ENCODE data around the gene P2RX2. TPM values are rescaled to one million over a fixed set of nuclear protein-coding genes. Genes with fewer than 3 reads are reported as not detected.

Gene P2RX2
- total and polyA plus RNA-seq, 2 donors (not counting 1 experiment from before 2014, with no cell fraction given): not detected

DNA sequence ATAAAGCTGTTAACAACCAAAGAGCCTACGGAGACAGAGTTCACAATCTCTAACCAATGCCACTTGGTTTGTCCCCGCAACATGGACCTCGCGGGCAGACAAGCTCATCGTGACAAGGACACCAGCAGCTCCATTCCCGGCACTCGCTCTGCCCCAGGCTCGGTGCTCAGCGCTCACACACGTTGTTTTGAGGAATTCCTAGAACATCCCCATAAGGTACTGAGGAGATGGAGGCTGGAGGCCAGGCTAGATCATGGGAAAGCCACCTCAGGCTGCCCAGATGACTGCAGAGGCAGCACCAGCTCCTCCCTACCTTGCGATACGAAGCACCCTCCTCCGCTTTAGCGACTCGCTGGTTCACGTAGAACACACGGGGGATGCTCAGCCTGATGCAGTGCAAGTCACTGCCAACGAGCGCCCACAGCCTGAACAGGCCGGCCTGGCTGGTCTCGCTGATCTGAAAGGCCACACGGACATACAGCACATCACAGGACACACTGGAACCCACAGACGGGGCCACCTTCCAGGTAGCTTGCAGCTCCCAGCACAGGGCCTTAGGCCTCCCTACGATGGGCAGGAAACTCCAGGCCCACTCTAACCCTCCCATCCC lies 30.1 kb downstream of the P2RX2 start:
- Histone ChIP-seq H3K4me1 (ENCODE audit: control insufficient read depth, extremely low read depth, insufficient read depth, low read length) (no peaks in the 10 kb centered on the region), H3K27ac (ENCODE audit: insufficient read depth, low read length) (no peak overlapping the region), H3K9me3 (ENCODE audit: control insufficient read depth, insufficient read depth, low read depth, low read length) (no peaks in the 10 kb centered on the region), H3K36me3 (ENCODE audit: control insufficient read depth, insufficient read depth, low read length) (peaks cover 7% of the 10 kb centered on the region), H3K27me3 (ENCODE audit: control insufficient read depth, insufficient read depth, low read length) (no peaks in the 10 kb centered on the region), H3K4me3 (replicated peaks in 1 of 4; ENCODE audit: control extremely low read depth in 1 of 4, insufficient read depth in 1 of 4, low read depth in 3 of 4, low read length in 4 of 4) (no peak overlapping the region), H2AFZ (ENCODE audit: low read length) (no peak overlapping the region), H3K9ac (ENCODE audit: insufficient read depth, low read length) (no peak overlapping the region), H3K79me2 (ENCODE audit: control insufficient read depth, insufficient read depth, low read length) (no peaks in the 10 kb centered on the region), H4K20me1 (ENCODE audit: control insufficient read depth, extremely low read depth, insufficient read depth, low read length) (no peaks in the 10 kb centered on the region), H3K4me2 (ENCODE audit: extremely low read depth, insufficient read depth, low read length) (no peak overlapping the region)
- no peak for DNase-seq (ENCODE audit: low read depth in 2 of 2)
- no peak for TF ChIP-seq EZH2 (IDR thresholded peaks at IDR 0.05; ENCODE audit: low read length, missing control alignments)
- TF ChIP-seq, protein P1, sequence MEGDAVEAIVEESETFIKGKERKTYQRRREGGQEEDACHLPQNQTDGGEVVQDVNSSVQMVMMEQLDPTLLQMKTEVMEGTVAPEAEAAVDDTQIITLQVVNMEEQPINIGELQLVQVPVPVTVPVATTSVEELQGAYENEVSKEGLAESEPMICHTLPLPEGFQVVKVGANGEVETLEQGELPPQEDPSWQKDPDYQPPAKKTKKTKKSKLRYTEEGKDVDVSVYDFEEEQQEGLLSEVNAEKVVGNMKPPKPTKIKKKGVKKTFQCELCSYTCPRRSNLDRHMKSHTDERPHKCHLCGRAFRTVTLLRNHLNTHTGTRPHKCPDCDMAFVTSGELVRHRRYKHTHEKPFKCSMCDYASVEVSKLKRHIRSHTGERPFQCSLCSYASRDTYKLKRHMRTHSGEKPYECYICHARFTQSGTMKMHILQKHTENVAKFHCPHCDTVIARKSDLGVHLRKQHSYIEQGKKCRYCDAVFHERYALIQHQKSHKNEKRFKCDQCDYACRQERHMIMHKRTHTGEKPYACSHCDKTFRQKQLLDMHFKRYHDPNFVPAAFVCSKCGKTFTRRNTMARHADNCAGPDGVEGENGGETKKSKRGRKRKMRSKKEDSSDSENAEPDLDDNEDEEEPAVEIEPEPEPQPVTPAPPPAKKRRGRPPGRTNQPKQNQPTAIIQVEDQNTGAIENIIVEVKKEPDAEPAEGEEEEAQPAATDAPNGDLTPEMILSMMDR (conservative IDR thresholded peaks at IDR 0.05 in 1 of 2, IDR thresholded peaks at IDR 0.05 in 1 of 2; ENCODE audit: low read depth in 1 of 2, low read length in 2 of 2): no peak

DNA sequence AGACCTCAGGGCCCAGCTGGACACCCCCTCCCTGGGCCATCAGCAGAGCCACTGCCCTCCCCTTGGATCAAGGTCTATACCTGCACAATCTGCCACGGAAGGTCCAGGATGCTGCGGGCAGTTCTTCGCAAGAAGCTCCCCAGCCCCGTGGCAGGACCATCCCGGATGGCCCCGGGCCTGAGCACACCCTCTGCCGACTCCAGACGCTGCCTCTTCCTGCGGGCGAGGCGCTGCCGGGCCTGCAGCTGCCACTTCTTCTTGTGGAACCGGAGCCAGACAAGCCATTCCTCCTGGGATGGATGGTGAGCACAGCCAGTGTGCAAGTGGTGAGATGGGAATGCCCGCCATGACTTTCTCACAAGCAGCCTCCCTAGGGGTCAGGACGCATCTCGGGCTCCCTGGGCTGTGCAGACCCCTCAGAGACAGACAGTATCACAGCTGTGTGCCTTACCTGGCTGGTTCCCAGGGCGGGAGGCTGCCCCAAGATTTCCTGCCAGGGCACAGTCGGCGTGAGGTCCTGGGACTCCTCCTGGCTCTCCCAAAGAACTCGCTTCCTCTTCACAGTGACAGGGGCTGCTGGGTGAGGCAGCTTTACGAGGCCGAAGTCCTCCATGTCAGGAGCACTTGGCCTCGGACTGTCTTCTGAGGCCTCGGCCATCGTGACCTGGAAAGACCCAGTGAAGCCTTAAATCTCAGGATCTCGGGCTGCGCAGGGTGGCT lies 30.8 kb downstream of the P2RX2 start:
- Histone ChIP-seq H3K27me3 (ENCODE audit: control insufficient read depth, insufficient read depth, low read length) (no peaks in the 10 kb centered on the region), H3K27ac (ENCODE audit: insufficient read depth, low read length) (no peak overlapping the region), H3K4me1 (ENCODE audit: control insufficient read depth, extremely low read depth, insufficient read depth, low read length) (no peaks in the 10 kb centered on the region), H3K9ac (ENCODE audit: insufficient read depth, low read length) (no peak overlapping the region), H2AFZ (ENCODE audit: low read length) (no peak overlapping the region), H3K79me2 (ENCODE audit: control insufficient read depth, insufficient read depth, low read length) (no peaks in the 10 kb centered on the region), H3K4me3 (replicated peaks in 1 of 4; ENCODE audit: control extremely low read depth in 1 of 4, insufficient read depth in 1 of 4, low read depth in 3 of 4, low read length in 4 of 4) (no peak overlapping the region), H3K4me2 (ENCODE audit: extremely low read depth, insufficient read depth, low read length) (no peak overlapping the region), H3K36me3 (ENCODE audit: control insufficient read depth, insufficient read depth, low read length) (peaks cover 7% of the 10 kb centered on the region), H3K9me3 (ENCODE audit: control insufficient read depth, insufficient read depth, low read depth, low read length) (no peaks in the 10 kb centered on the region), H4K20me1 (ENCODE audit: control insufficient read depth, extremely low read depth, insufficient read depth, low read length) (no peaks in the 10 kb centered on the region)
- TF ChIP-seq, protein P1 (conservative IDR thresholded peaks at IDR 0.05 in 1 of 2, IDR thresholded peaks at IDR 0.05 in 1 of 2; ENCODE audit: low read depth in 1 of 2, low read length in 2 of 2): no peak
- TF ChIP-seq EZH2 (IDR thresholded peaks at IDR 0.05; ENCODE audit: low read length, missing control alignments): no peak
- no peak for DNase-seq (ENCODE audit: low read depth in 2 of 2)

DNA sequence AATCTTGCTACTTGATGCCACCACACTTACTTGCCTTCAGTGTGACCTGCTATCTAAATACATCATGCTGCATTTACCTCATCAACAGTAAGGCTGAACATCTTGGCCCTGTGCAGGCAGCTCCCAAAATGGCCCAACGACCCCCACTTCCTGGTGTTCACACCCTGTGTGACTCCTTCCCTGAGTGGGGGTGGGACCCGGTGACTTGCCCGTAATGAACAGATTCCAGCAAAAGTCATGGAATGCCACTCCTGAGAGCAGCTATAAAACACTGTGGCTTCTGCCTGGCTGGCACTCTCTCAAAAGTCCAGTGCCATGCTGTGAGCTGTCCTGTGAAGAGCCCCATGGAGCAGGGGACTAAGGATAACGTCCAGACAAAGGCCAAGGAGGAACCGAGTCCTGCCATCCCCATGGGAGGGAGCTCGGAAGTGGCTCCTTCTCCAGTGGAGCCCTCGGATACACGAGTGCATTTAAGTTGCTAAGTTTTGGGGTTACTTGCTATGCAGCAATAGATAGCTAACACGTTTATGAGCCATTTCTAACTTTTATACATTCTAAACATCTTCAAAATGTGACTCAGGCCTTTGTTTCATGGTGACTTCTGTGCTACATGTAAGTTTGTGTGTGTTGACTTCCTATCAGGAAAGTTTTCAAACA lies 33.0 kb downstream of the P2RX2 start:
- Histone ChIP-seq H4K20me1 (ENCODE audit: control insufficient read depth, extremely low read depth, insufficient read depth, low read length) (no peaks in the 10 kb centered on the region), H3K9me3 (ENCODE audit: control insufficient read depth, insufficient read depth, low read depth, low read length) (no peaks in the 10 kb centered on the region), H3K4me2 (ENCODE audit: extremely low read depth, insufficient read depth, low read length) (no peak overlapping the region), H3K4me3 (replicated peaks in 1 of 4; ENCODE audit: control extremely low read depth in 1 of 4, insufficient read depth in 1 of 4, low read depth in 3 of 4, low read length in 4 of 4) (no peak overlapping the region), H3K36me3 (ENCODE audit: control insufficient read depth, insufficient read depth, low read length) (peaks cover 9% of the 10 kb centered on the region), H3K4me1 (ENCODE audit: control insufficient read depth, extremely low read depth, insufficient read depth, low read length) (no peaks in the 10 kb centered on the region), H3K27me3 (ENCODE audit: control insufficient read depth, insufficient read depth, low read length) (no peaks in the 10 kb centered on the region), H2AFZ (ENCODE audit: low read length) (no peak overlapping the region), H3K9ac (ENCODE audit: insufficient read depth, low read length) (no peak overlapping the region), H3K27ac (ENCODE audit: insufficient read depth, low read length) (no peak overlapping the region), H3K79me2 (ENCODE audit: control insufficient read depth, insufficient read depth, low read length) (no peaks in the 10 kb centered on the region)
- TF ChIP-seq, protein P1 (conservative IDR thresholded peaks at IDR 0.05 in 1 of 2, IDR thresholded peaks at IDR 0.05 in 1 of 2; ENCODE audit: low read depth in 1 of 2, low read length in 2 of 2): no peak
- no peak for TF ChIP-seq EZH2 (IDR thresholded peaks at IDR 0.05; ENCODE audit: low read length, missing control alignments)
- no peak for DNase-seq (ENCODE audit: low read depth in 2 of 2)

Measured in fibroblast of lung (primary cell).